ENCODE measurements around the gene ACP6.
"Not testable (repeated sequence)": the region's sequence is repeated elsewhere in the genome, so short reads cannot be mapped to it uniquely, and the experiment has no call there.

Gene ACP6

DNA sequence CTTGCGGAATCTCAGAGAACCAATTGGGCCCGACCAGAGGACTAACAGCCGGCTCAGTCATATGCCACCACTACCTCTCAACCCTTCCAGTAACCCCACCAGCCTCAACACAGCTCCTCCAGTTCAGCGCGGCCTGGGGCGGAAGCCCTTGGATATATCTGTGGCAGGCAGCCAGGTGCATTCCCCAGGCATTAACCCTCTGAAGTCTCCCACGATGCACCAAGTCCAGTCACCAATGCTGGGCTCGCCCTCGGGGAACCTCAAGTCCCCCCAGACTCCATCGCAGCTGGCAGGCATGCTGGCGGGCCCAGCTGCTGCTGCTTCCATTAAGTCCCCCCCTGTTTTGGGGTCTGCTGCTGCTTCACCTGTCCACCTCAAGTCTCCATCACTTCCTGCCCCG is 49.8 kb downstream of the ACP6 start:
- no peak for DNase-seq (ENCODE audit: low read depth)

DNA sequence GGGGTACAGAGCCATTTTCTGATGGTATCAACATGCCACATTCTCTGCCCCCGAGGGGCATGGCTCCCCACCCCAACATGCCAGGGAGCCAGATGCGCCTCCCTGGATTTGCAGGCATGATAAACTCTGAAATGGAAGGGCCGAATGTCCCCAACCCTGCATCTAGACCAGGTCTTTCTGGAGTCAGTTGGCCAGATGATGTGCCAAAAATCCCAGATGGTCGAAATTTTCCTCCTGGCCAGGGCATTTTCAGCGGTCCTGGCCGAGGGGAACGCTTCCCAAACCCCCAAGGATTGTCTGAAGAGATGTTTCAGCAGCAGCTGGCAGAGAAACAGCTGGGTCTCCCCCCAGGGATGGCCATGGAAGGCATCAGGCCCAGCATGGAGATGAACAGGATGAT is 50.6 kb downstream of the ACP6 start:
- DNase-seq (ENCODE audit: low read depth): no peak

DNA sequence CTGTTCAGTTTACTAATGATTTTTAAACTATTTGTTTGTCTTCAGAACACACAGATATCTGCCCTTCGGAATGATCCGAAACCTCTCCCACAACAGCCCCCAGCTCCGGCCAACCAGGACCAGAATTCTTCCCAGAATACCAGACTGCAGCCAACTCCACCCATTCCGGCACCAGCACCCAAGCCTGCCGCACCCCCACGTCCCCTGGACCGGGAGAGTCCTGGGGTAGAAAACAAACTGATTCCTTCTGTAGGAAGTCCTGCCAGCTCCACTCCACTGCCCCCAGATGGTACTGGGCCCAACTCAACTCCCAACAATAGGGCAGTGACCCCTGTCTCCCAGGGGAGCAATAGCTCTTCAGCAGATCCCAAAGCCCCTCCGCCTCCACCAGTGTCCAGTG is 51.6 kb downstream of the ACP6 start:
- DNase-seq (ENCODE audit: low read depth): no peak

DNA sequence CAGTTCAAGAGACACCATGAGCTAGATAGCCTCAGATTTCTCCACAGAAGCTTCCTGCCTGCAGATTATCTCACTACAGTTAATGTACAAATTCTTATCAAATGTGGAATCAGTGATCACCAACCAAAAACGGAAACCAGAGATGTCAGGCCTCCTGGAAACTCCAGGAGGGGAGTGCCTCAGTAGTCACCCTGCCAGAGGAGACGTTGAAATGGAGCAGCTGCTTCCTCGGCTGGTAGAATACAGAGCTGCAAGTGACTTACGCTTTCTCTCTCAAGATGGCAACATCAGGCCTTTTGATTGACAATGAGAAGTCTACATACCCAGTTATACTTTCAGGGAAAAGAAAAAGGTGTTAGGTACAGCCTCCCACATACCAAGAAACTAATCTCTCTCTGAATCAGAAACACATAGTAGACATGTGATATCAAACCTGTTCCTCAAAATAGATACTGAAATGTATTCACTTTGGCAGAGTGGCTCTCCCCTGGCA is 52.2 kb downstream of the ACP6 start:
- no peak for DNase-seq (ENCODE audit: low read depth)

DNA sequence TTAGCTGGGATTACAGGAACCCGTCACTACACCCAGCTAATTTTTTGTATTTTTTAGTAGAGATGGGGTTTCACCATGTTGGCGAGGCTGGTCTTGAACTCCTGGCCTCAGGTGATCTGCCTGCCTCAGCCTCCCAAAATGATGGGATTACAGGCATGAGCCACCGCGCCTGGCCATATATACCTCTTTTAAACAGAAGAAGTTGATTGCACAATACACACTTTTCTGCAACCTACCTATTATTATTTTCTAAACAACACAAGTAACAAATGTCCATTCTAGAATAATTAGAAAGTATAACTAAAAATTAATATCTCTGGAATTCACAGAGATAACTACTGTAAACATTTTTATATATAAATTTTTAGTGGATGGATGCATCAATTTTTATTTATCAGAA is 55.4 kb downstream of the ACP6 start:
- DNase-seq (ENCODE audit: low read depth): not testable (repeated sequence)

DNA sequence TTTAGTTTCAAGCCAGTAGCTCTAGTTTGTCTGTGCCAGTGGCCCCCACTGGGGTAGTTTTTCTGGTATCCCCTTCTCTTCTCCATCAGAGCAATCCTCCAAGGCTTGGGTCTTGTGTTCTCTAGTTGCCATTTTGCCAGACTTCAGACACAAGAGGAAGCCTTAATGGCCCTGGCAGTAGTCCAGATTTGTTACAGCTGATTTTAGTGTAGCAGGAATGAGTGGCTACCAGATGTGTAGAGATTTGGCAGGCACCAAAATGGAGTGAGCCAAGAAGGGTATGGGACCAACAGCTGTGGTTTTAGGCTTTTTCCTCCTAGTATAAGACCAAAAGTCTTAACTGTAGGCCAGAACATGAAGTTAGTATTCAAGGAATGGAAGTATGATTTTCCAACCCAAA is 56.8 kb downstream of the ACP6 start:
- no peak for DNase-seq (ENCODE audit: low read depth)

DNA sequence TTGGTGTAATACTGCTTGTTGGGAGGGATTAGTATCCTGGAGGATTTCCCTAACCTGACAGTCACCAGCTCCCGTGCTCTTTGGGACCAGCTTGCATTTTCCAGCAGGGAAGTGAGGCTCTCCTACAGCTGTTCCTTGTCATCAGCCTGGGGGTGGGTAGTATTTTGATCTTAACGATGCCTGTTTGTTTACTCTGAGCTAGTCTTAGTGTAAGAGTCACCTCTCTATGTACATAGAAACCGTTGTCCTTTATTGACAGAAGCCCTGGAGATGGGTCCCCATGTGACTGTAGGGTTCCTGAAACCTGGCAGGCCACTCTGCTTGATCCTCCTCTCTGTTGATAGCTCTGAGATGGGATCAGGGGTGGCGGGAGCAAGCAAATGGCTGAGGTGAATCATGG is 58.0 kb downstream of the ACP6 start:
- DNase-seq (ENCODE audit: low read depth): no peak

DNA sequence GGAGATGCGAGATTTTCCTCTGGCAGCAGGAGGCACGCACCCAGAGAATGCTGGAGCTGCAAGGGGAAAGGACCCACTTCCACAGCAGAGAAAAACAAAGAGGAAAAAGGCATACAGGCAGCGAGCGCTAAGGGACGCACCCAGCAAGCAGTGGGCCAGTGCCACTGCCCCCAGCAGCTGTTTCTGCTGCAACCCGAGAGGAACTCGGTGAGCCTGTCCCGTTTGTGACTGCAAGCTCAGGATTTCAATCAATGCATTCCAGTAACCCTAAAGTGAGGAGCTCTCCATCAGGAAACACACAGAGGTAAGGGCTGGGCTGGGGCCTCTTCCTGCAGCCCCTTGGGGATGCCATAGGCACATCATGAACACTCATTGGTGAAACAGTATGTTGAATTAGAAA is 58.7 kb downstream of the ACP6 start:
- DNase-seq (ENCODE audit: low read depth): no peak

DNA sequence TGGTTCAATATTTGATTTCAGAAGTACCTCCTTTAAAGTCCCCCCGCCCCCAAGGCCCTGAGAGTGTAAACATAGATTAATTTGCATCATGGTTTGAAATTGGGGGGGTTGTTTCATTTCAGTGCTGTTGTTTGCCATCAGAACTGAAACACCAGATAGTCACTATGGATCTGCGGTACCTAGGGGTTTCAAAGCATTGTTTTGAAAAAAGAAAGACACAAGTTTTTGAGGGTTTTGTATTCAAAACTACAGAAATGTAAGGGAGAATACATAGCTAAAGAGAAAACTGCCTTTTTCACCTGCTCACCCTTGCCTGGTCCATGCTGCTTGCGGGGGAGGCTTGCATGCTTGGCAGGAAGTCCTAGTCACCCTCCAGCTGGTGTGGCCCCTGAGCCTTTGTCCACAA is 59.3 kb downstream of the ACP6 start:
- DNase-seq (ENCODE audit: low read depth): no peak

DNA sequence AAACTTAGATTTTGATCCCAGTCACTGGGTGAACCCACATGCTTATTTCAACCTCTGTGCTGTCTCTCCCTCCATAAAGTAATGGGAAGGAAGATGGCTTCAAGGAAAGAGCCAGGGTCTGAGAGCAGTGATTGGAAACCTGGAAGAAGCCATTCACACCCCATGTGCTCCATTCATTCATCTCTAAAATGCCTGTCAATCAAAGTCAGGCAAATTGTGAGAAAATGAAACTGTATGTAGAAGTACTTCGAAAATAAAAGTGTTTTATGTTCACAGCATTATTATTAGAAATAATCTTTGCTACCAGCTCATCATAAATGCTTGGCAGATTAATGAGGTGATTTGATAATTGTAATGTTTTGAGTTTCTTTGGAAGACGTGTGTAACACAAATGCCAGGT is 61.0 kb downstream of the ACP6 start:
- no peak for DNase-seq (ENCODE audit: low read depth)

DNA sequence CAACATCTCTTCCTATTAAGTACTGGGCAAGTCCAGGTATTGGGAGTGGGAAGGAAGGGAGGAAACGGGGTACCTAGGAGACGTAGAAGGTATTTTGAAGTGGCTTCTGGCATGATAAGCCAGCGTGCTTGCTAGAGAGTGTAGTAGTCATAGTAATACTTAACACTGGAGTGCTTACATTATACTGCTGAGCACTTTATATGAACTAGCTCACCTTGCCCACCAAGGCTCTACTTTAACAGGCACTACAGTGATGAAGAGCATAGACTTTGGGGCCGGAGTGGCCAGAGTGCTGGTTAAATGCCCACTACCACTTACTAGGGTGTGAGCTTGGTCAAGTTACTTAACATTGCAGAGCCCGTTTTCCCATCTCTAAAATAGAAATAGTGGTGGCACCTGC is 61.7 kb downstream of the ACP6 start:
- no peak for DNase-seq (ENCODE audit: low read depth)

DNA sequence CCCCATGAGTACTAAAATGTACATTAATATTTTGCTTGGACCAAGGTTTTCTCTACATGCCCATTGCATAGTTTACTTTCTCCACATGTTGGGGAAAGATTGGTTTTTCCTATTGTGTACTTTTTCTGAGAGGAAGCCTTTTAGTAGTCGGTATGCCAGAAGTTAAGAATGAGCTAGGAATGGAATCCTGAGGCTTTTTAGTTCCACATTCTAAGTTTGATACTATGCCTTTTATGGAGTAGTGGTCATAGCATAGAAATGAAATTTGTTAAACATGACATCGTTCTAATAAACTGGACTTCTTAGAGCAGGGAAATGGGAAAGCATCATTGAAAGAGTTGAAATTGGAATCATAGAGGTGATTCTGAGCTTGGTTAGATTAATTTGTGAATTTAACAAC is 64.7 kb downstream of the ACP6 start:
- DNase-seq (ENCODE audit: low read depth): no peak

DNA sequence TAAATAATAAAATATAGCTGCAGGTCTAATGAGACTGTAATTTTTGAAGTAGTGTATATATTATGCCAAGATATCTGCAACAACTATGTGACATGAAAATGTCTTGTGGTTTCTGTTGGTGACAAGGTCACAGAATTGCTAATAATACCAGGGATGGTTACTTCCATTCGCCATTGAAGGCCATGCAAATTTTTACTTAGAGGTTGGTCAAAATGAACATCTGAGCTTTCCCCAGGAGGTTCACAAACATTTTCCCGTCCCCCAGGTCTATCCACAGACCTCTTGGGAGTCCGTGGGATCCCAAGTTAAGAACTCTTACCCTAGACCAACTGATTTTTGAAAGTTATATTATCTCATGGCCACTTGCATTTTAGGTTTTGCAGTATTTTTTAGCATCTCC is 66.3 kb downstream of the ACP6 start:
- no peak for DNase-seq (ENCODE audit: low read depth)

DNA sequence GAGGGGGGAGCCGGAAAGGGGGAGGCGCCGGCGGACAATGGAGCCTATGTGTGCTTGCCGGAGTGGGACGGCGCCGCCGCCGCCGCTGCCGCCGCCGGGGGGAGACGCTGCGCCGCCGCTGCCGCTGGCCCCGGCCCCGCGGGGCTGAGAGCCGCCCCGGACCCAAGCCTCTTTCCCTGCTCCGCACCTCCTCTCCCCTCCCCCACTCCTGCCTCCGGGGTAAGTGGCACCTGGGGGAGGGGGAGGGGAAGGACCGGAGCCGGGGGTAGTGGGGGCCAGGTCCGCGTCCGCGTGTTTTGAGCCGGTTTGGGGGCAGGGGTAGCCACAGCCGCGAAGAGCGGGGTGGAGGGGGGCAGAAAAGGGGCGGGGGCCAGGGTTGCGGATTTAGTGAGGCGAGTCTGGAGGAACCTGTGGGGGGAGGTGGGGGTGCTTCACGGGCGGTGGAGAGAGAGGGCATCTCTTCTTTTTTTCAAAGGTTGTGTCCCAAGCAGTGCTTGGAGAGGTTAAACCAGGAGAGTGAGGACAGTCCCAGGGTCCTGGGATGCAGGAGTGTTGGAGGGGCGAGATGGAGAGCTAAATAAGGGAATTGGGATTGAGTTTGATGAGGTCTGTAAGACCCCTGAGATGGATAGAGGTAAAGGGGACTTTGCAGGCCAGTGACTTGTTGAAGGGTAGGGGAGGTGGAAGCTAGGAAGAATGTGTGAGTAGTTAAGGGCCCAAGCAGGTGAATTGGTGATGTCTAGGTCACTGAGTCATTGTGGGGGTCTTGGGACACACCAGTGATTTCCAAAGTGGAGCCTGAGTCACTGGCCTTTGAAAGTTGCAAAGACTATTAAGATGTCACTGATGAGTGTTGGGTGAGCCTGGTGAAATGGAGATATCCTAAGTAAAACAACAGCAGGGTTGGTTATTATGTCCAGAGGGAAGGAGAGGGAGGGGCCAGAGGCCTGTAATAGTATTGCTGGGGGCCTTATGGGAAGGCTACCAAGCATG is 69.9 kb downstream of the ACP6 start:
- no peak for DNase-seq (ENCODE audit: low read depth)

DNA sequence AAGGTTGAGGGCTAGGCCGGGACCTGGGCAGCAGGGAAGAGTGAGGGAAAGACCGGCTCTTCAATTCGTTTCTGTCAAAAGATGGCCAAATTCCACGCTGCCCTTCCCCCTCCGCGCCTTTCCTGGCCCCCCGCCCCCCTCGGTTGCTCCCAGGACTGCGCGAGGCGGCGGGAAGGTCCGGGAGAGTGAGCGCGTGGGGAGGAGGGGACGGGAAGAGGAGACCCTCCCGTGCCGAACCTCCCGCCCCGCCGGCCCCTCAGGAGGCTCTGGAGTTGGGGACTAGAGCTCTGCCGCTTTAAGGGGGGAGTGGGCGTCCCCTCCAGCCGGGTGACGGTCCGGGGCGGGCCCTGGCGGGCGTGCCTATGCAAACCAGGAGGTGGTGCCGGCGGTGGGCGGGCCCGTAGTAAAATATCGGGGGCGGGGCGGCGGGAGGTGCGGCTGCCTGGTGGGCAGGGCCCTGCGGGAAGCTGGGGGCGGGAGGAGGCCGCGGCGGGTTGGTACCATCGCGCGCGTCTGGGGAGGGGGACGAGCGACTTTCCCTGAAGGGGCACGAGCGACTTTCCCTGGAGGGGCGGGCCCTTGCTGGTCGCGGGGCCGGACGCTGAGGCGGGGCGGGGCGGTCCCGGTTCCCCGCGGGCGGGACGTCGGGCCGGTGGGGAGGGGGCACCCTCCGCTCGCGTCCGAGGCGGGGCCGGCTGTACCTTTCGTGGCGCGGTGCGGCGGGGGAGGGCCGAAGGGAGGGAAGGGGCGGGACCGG is 70.8 kb downstream of the ACP6 start:
- peak; percentile 96 for DNase-seq (ENCODE audit: low read depth)

DNA sequence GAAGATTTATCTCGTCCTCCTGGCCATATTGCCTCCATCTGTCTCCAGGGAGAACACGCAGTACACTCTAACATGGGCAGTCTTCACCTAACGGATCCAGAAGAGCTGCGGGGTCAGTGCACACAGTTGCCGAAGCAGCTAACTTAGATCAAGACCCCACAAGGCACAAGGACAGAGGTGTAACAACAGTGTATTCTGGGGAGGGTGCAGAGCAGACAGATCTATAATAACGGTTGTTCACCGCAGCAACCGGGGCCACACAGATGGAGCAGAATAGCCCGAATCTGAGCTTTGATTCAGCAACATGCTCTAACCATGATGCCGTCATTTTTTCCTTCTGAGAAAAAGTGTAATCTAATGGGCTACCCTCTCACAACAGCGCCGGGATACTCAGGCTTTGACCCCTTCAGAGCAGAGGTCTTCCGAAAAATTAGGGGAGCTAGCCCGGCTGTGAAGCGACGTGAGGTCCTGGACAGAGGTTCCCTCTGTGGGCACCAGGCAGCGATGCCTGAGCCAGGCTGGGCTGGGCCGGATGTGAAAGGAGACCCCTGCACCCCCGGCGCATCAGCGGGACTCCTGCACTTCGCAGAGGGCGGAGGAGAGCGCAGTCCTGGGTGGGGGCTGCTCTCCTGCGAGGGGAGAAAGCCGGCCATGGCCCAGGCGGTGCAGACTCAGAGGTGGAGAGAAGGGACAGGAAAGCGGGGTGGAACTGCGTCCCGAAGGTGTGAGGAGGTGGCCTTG is 71.5 kb downstream of the ACP6 start:
- peak; percentile 4 for DNase-seq (ENCODE audit: low read depth)

DNA sequence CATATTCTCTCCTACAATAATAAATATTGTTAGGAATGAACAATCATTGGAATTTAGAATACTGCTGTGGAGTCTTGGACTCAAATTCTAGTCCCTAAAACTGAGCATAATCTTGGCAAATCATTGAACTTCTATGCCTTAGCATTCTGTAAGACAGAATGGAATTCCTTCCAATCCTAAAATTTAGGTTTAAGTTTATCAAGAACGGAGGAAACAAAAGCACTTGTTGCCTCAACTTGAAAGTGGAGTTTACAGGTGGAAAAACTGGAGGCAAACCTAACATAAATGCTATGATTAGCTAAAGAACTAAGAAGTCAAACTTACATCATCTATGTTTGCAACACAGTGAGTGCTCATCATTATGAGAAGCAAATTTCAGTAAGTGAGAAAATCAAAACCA is 73.3 kb downstream of the ACP6 start:
- DNase-seq (ENCODE audit: low read depth): no peak

All from stimulated activated CD8-positive, alpha-beta memory T cell treated with anti-CD3 and anti-CD28 coated beads, Interleukin-15, amount 100 ng/mL, for 1 hour (primary cell).